BLaER1 (cell line): ENCODE measurements around the gene COG6.

ENCODE experiments used
- H3K27ac ChIP-seq: shearing (Covaris generic); formaldehyde crosslinking; 2 replicates; pipeline ENCODE4 v1.8.1; 2022
- H3K27me3 ChIP-seq: shearing (Covaris generic); formaldehyde crosslinking; 2 replicates; pipeline ENCODE4 v1.8.1; 2022
- H3K36me3 ChIP-seq: shearing (Covaris generic); formaldehyde crosslinking; 2 replicates; pipeline ENCODE4 v1.8.1; 2022
- H3K4me1 ChIP-seq: shearing (Covaris generic); formaldehyde crosslinking; 2 replicates; pipeline ENCODE4 v1.8.1; 2022
- H3K4me2 ChIP-seq: shearing (Covaris generic); formaldehyde crosslinking; 2 replicates; pipeline ENCODE4 v1.8.1; 2022
- H3K4me3 ChIP-seq: shearing (Covaris generic); formaldehyde crosslinking; 2 replicates; pipeline ENCODE4 v1.8.1; 2022
- H3K9ac ChIP-seq: shearing (Covaris generic); formaldehyde crosslinking; 2 replicates; pipeline ENCODE4 v1.8.1; 2022
- H3K9me3 ChIP-seq: shearing (Covaris generic); formaldehyde crosslinking; 2 replicates; pipeline ENCODE4 v1.8.1; 2022
- H4K20me1 ChIP-seq: shearing (Covaris generic); formaldehyde crosslinking; 2 replicates; pipeline ENCODE4 v1.8.1; 2022
- Cebpa-rat ChIP-seq: shearing (Covaris generic); IDR thresholded peaks from 2 replicates; pipeline ENCODE4 v1.8.1; 2022

Gene COG6

DNA sequence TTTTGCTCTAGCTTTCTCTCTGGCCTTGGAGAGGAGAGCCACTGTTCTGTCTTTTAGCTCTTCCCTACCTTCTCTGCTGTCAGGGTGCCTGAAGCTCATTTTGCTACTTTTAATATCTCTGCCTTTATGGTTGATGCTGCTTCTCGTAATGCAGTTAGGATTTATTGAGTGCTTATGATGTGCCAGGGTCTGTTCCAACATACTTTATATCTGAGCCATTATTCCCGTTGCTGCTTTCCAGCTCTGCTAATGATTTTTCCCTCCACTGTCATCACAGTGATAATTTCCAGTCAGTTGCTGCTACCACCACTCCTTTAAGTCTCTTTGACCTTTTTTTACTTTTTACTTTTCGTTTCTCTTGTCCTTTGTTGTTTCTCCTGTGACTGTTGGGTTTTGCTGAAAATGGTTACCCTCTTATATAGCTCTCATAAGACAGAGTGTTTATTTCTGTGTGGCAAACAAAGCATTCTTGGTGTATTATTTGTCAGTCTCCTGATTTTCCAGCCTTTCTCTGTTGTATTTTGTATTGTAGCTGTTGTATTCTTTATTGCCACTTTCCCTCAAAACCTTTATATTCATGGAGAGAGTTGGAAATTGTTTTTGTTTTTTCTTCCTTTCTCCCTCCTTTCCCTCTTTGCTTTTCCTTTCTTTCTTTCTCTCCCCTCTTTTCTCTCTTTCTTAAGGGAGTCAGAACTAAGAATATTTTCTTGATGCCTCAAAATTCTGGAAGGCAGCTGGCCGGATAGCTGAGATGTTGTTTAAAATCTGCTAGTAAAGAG lies 37.4 kb downstream of the COG6 start:
- Histone ChIP-seq H3K9ac (no peak overlapping the region), H3K4me1 (no peaks in the 10 kb centered on the region), H3K36me3 (peaks cover 14% of the 10 kb centered on the region), H3K9me3 (no peaks in the 10 kb centered on the region), H3K4me2 (no peak overlapping the region), H3K27ac (no peak overlapping the region), H3K4me3 (no peak overlapping the region), H4K20me1 (no peaks in the 10 kb centered on the region), H3K27me3 (no peaks in the 10 kb centered on the region)
- no peak for TF ChIP-seq Cebpa-rat

DNA sequence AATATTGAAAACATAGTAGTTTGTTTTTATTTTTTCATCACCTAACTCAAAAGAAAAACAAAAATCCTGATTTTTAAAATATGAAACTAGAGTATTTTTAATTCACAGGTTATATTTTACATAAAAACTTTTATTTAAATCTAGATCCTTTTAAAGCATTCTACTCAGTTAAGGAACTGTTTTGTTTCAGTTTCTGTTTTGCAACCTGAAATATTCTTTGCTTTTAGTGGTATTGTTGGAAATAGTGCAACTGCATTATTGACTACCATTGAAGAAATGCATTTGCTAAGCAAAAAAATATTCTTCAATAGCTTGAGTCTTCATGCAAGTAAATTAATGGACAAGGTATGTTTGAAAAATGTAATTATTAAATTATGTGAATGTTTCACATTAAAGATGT lies 43.8 kb downstream of the COG6 start:
- Histone ChIP-seq H4K20me1 (no peaks in the 10 kb centered on the region), H3K4me3 (no peak overlapping the region), H3K9ac (no peak overlapping the region), H3K27me3 (no peaks in the 10 kb centered on the region), H3K27ac (no peak overlapping the region), H3K9me3 (no peaks in the 10 kb centered on the region), H3K4me2 (no peak overlapping the region), H3K36me3 (peaks cover 6% of the 10 kb centered on the region), H3K4me1 (no peaks in the 10 kb centered on the region)
- no peak for TF ChIP-seq Cebpa-rat

DNA sequence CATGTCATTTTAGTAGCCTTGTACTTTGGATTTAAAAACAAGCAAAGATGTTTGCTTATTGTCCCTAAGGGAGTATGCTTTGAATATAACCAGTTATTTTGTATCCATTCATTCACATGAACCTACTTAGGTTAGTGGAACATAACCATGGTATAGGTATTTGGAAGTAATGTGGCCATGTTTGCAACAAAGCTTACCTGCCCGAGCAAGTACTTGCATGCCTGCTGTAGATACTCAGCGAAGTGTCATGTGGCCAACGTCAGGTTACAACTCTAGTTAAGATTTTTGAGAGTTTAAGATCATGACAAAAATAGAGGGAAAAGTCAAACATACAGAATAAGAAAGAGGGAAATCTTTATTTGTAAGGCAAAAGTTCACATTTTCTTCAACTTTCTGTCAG lies 57.2 kb downstream of the COG6 start:
- no peaks in the 10 kb centered on the region for H4K20me1 ChIP-seq
- no peak overlapping the region for H3K4me2 ChIP-seq
- H3K4me3 ChIP-seq, result no peak overlapping the region
- no peaks in the 10 kb centered on the region for H3K36me3 ChIP-seq
- no peak overlapping the region for H3K9ac ChIP-seq
- no peak for TF ChIP-seq Cebpa-rat
- no peaks in the 10 kb centered on the region for H3K9me3 ChIP-seq
- H3K27me3 ChIP-seq, result no peaks in the 10 kb centered on the region
- H3K27ac ChIP-seq, result no peak overlapping the region
- no peaks in the 10 kb centered on the region for H3K4me1 ChIP-seq

GRCh38 chr13:39729156-39729555 lies 73.7 kb downstream of the COG6 start:
- TF ChIP-seq Cebpa-rat, result no peak
- Histone ChIP-seq H3K36me3 (peaks cover 21% of the 10 kb centered on the region), H3K9me3 (no peaks in the 10 kb centered on the region), H3K4me3 (no peak overlapping the region), H4K20me1 (no peaks in the 10 kb centered on the region), H3K4me2 (no peak overlapping the region), H3K4me1 (no peaks in the 10 kb centered on the region), H3K27ac (no peak overlapping the region), H3K27me3 (no peaks in the 10 kb centered on the region), H3K9ac (no peak overlapping the region)

DNA sequence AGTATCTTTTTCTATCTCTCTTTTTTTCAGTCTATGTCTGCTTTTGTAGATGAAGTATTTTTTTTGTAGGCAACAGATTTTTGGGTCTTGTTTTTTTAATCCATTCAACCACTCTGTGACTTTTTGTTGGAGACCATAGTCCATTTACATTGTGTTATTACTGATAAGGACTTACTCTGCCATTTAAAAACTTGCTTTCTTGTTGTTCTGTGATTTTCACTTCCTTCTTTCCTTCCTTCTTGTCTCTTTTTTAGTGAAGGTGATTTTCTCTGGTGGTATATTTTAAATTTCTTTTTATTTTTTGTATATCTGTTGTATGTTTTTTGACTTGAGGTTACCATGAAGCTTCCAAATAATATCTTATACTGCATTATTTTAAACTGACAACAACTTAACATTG lies 79.5 kb downstream of the COG6 start:
- H4K20me1 ChIP-seq, result no peaks in the 10 kb centered on the region
- H3K9ac ChIP-seq, result no peak overlapping the region
- H3K4me1 ChIP-seq, result no peaks in the 10 kb centered on the region
- no peak overlapping the region for H3K4me2 ChIP-seq
- H3K9me3 ChIP-seq, result no peaks in the 10 kb centered on the region
- H3K27me3 ChIP-seq, result no peaks in the 10 kb centered on the region
- TF ChIP-seq Cebpa-rat, result no peak
- H3K36me3 ChIP-seq, result peaks cover 20% of the 10 kb centered on the region
- no peak overlapping the region for H3K27ac ChIP-seq
- H3K4me3 ChIP-seq, result no peak overlapping the region

DNA sequence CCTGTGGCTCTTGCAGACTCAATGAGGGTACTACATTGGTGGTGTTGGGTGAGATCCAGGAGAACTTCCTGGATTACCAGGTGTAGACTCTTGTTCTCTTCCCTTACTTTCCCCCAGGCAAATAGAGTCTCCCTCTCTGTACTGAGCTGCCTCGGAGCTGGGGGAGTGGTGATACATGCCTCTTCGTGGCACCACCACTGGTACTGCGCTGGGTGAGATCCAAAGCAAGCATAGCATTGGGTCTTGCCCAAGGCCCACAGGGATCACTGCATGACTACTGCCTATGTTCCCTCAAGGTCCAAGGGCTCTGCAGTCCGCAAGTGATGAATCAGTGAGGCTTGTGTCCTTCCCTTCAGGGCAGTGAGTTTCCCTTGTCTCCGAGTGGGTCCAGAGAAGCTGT lies 81.6 kb downstream of the COG6 start:
- Histone ChIP-seq H3K27ac (no peak overlapping the region), H3K4me1 (no peaks in the 10 kb centered on the region), H3K9me3 (no peaks in the 10 kb centered on the region), H3K9ac (no peak overlapping the region), H3K27me3 (no peaks in the 10 kb centered on the region), H3K36me3 (peaks cover 24% of the 10 kb centered on the region), H4K20me1 (no peaks in the 10 kb centered on the region), H3K4me2 (no peak overlapping the region), H3K4me3 (no peak overlapping the region)
- no peak for TF ChIP-seq Cebpa-rat

- Histone ChIP-seq H3K36me3 (peaks cover 24% of the 10 kb centered on the region), H3K4me1 (no peaks in the 10 kb centered on the region), H3K9ac (no peak overlapping the region), H3K4me2 (no peak overlapping the region), H3K27ac (no peak overlapping the region), H3K27me3 (no peaks in the 10 kb centered on the region), H4K20me1 (no peaks in the 10 kb centered on the region), H3K9me3 (no peaks in the 10 kb centered on the region), H3K4me3 (no peak overlapping the region)
- TF ChIP-seq Cebpa-rat, result no peak
Observed at GRCh38 chr13:39740761-39741160, 85.3 kb downstream of the COG6 start.

DNA sequence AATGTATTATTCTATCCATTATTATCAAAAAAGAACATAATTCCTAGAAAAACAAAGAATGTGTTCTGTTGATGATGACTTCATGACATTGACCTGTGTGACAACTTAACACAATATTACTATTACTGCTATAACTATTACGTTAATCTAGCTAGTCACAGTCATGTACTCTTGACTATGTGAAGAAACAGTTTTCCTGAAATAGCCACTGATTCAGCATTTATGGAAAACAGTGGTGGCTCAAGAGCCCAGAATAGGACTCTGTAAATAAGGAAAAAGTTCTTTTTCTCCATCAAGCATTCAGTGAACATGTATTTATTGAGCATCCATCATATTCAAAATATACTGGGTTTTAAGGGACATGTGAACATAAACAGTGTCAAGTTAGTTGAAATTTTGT lies 93.5 kb downstream of the COG6 start:
- Histone ChIP-seq H3K4me3 (no peak overlapping the region), H4K20me1 (no peaks in the 10 kb centered on the region), H3K9ac (no peak overlapping the region), H3K36me3 (no peaks in the 10 kb centered on the region), H3K27ac (no peak overlapping the region), H3K4me2 (no peak overlapping the region), H3K9me3 (no peaks in the 10 kb centered on the region), H3K27me3 (no peaks in the 10 kb centered on the region), H3K4me1 (no peaks in the 10 kb centered on the region)
- TF ChIP-seq Cebpa-rat, result no peak

GRCh38 chr13:39749528-39749927 lies 94.1 kb downstream of the COG6 start:
- Histone ChIP-seq H3K4me3 (no peak overlapping the region), H3K4me2 (no peak overlapping the region), H3K9ac (no peak overlapping the region), H3K36me3 (no peaks in the 10 kb centered on the region), H3K27me3 (no peaks in the 10 kb centered on the region), H4K20me1 (no peaks in the 10 kb centered on the region), H3K9me3 (no peaks in the 10 kb centered on the region), H3K27ac (no peak overlapping the region), H3K4me1 (no peaks in the 10 kb centered on the region)
- TF ChIP-seq Cebpa-rat, result no peak

- H3K9me3 ChIP-seq, result no peaks in the 10 kb centered on the region
- H3K4me1 ChIP-seq, result no peaks in the 10 kb centered on the region
- H3K36me3 ChIP-seq, result no peaks in the 10 kb centered on the region
- H3K9ac ChIP-seq, result no peak overlapping the region
- no peak for TF ChIP-seq Cebpa-rat
- no peaks in the 10 kb centered on the region for H4K20me1 ChIP-seq
- H3K4me2 ChIP-seq, result no peak overlapping the region
- no peaks in the 10 kb centered on the region for H3K27me3 ChIP-seq
- no peak overlapping the region for H3K4me3 ChIP-seq
- no peak overlapping the region for H3K27ac ChIP-seq
Observed at GRCh38 chr13:39751805-39752204, 96.3 kb downstream of the COG6 start.

DNA sequence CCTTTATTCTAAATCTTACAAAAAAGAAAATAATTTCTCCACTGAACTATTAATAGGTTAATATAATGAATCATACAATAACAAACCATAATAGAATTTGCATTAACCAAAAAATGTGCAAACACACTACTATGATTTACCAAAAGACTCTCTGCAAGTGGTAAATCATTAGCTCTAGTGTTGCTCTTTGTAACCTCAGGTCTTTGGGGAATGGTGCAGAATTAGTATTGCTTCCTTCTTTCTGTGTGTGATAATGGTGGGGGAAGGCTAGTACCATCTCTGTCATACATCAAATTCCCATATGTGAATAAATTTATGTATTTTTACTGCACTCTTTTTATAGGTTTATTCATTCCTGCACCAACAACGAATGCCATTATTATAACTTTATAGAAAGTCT lies 105.1 kb downstream of the COG6 start:
- Histone ChIP-seq H3K9me3 (no peaks in the 10 kb centered on the region), H3K4me1 (no peaks in the 10 kb centered on the region), H3K4me2 (no peak overlapping the region), H4K20me1 (no peaks in the 10 kb centered on the region), H3K36me3 (no peaks in the 10 kb centered on the region), H3K27me3 (no peaks in the 10 kb centered on the region), H3K4me3 (no peak overlapping the region), H3K9ac (no peak overlapping the region), H3K27ac (no peak overlapping the region)
- TF ChIP-seq Cebpa-rat, result no peak
